AG04449 (cell line): ENCODE data around the gene WDR44.

Source experiments
- CTCF ChIA-PET: fragments of 350-600 bp; formaldehyde crosslinking; extraction: SDS; loops from one replicate; lab custom pipeline; 2021; ENCODE audit warnings: antibody characterized with exemption; lab: Yijun Ruan, JAX
- POLR2A ChIA-PET: fragments of 400-600, 350-600 bp; formaldehyde crosslinking; extraction: SDS; loops from one replicate; lab custom pipeline; 2020; ENCODE audit warnings: antibody characterized with exemption, inconsistent platforms; lab: Yijun Ruan, JAX
- DNase-seq: peaks from one replicate; pipeline ENCODE4 v3.0.0-alpha.2; 2010; ENCODE audit warnings: low read depth, low spot score
- H3K4me3 ChIP-seq: 2 replicates; pipeline ENCODE4 v1.5.1; 2011; ENCODE audit warnings: low read depth, mild to moderate bottlenecking, control low read depth, low read length
- CTCF ChIP-seq: IDR thresholded peaks from one replicate; pipeline ENCODE4 v1.5.1; 2011; ENCODE audit warnings: mild to moderate bottlenecking, moderate library complexity, low read length, control low read depth, inconsistent platforms; ENCODE audit not compliant: insufficient read depth; ENCODE audit errors: missing control alignments

The WDR44 gene

GRCh38 chrX:118370921-118371624 lies 25.2 kb downstream of the WDR44 start:
- CTCF ChIA-PET = interaction anchor here (2.3 kb wide), 1 partner anchor 230 kb away, joined by 6 read pairs; no protein-coding TSS in a partner anchor
- no peak overlapping the region for H3K4me3 ChIP-seq
- TF ChIP-seq CTCF = no peak
- no peak for DNase-seq
- POLR2A ChIA-PET = no interaction called here

GRCh38 chrX:118373538-118373937 lies 27.6 kb downstream of the WDR44 start:
- CTCF ChIA-PET = no interaction called here
- TF ChIP-seq CTCF = no peak

GRCh38 chrX:118383120-118383519 lies 37.2 kb downstream of the WDR44 start:
- DNase-seq = no peak
- ChIA-PET CTCF (interaction anchor here (1.0 kb wide), 1 partner anchor 9 kb away, joined by 4 read pairs; no protein-coding TSS in a partner anchor), POLR2A (no interaction called here)
- no peak overlapping the region for H3K4me3 ChIP-seq
- TF ChIP-seq CTCF = no peak

More at GRCh38 chrX:118373538-118373937, 27.6 kb downstream of the WDR44 start:
- H3K4me3 ChIP-seq = no peak overlapping the region
- POLR2A ChIA-PET = no interaction called here
- DNase-seq = no peak

- no peak overlapping the region for H3K4me3 ChIP-seq
- no peak for TF ChIP-seq CTCF
- CTCF ChIA-PET = no interaction called here
- POLR2A ChIA-PET = interaction anchor here (0.7 kb wide), 1 partner anchor 120 kb away, joined by 3 read pairs; no protein-coding TSS in a partner anchor
- no peak for DNase-seq
Measured at GRCh38 chrX:118392716-118393115, 46.8 kb downstream of the WDR44 start.

- ChIA-PET POLR2A (no interaction called here), CTCF (no interaction called here)
- H3K4me3 ChIP-seq = no peak overlapping the region
- DNase-seq = no peak
- no peak for TF ChIP-seq CTCF
Measured at GRCh38 chrX:118396113-118396512, 50.2 kb downstream of the WDR44 start.

- ChIA-PET POLR2A (no interaction called here), CTCF (no interaction called here)
- no peak for TF ChIP-seq CTCF
- H3K4me3 ChIP-seq = no peak overlapping the region
- DNase-seq = no peak
Measured at GRCh38 chrX:118418811-118419251, 72.9 kb downstream of the WDR44 start.
